ENCODE measurements around the gene EIF4EBP2.

The EIF4EBP2 gene

DNA sequence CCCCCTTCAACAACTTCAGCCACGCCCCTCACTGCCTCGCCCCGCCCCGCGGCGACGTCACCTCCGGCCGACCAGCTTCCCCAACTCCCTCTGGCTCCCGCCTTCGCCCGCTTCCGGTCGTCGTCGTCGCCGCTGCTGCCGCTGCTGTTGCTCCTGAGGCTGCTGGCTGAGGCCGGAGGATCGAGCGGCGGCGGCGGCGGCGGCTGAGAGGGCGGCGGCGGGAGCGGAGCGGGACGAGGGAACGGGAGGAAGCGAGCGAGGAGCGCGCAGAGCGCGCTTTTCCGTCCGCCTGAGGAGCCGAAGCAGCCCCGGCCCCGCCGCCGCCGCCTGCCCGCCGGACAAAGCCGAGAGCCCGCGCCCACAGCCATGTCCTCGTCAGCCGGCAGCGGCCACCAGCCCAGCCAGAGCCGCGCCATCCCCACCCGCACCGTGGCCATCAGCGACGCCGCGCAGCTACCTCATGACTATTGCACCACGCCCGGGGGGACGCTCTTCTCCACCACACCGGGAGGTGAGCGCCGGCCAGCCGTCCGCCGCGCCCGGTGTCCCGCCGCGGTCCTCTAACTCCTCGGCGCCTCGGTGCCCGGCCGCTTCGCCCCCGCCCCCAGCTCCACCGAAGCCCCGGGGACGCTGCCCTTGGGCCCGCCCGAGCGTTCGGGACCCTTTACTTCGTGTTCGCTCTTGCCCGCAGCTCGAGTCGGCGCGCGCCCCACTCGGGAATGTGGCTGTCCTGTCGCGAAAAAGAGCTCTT lies at the start of gene EIF4EBP2:
TSS of gene EIF4EBP2 (plus strand) at position 110 of the 751 bp plus-strand sequence. CDS start at position 367, 257 bp downstream.
- no peaks in the 10 kb centered on the region for H3K27me3 ChIP-seq (ENCODE audit: control insufficient read depth, insufficient read depth, low read length)
- H3K4me1 ChIP-seq (ENCODE audit: control insufficient read depth, insufficient read depth, low read length) = peaks cover 16% of the 10 kb centered on the region
- H3K27ac ChIP-seq (ENCODE audit: low read depth, low read length) = peak within 1 kb of the TSS; percentile 78
- H3K4me3 ChIP-seq (ENCODE audit: low read depth, low read length) = peak within 1 kb of the TSS; percentile 96
- H3K9ac ChIP-seq (ENCODE audit: low read depth, low read length) = peak within 1 kb of the TSS; percentile 86
- 0 out of 2 replicates have a peak, but pooled peaks cover 3% of the 10 kb centered on the region for H3K9me3 ChIP-seq (ENCODE audit: control insufficient read depth, insufficient read depth, low read length)
- peaks cover 15% of the 10 kb centered on the region for H3K36me3 ChIP-seq (ENCODE audit: control insufficient read depth, insufficient read depth, low read length)

- no peaks in the 10 kb centered on the region for H3K4me1 ChIP-seq (ENCODE audit: control insufficient read depth, insufficient read depth, low read length)
- no peak overlapping the region for H3K9ac ChIP-seq (ENCODE audit: low read depth, low read length)
- no peak overlapping the region for H3K4me3 ChIP-seq (ENCODE audit: low read depth, low read length)
- no peak overlapping the region for H3K27ac ChIP-seq (ENCODE audit: low read depth, low read length)
- no peaks in the 10 kb centered on the region for H3K27me3 ChIP-seq (ENCODE audit: control insufficient read depth, insufficient read depth, low read length)
- H3K9me3 ChIP-seq (ENCODE audit: control insufficient read depth, insufficient read depth, low read length) = no peaks in the 10 kb centered on the region
- no peaks in the 10 kb centered on the region for H3K36me3 ChIP-seq (ENCODE audit: control insufficient read depth, insufficient read depth, low read length)
These were observed 49.4 kb upstream of the EIF4EBP2 start for GRCh38 chr10:70354556-70354955.

GRCh38 chr10:70355051-70356021 lies 48.6 kb upstream of the EIF4EBP2 start:
- H3K27me3 ChIP-seq (ENCODE audit: control insufficient read depth, insufficient read depth, low read length) = no peaks in the 10 kb centered on the region
- H3K9me3 ChIP-seq (ENCODE audit: control insufficient read depth, insufficient read depth, low read length) = no peaks in the 10 kb centered on the region
- H3K36me3 ChIP-seq (ENCODE audit: control insufficient read depth, insufficient read depth, low read length) = no peaks in the 10 kb centered on the region
- no peak overlapping the region for H3K27ac ChIP-seq (ENCODE audit: low read depth, low read length)
- no peak overlapping the region for H3K9ac ChIP-seq (ENCODE audit: low read depth, low read length)
- H3K4me1 ChIP-seq (ENCODE audit: control insufficient read depth, insufficient read depth, low read length) = no peaks in the 10 kb centered on the region
- H3K4me3 ChIP-seq (ENCODE audit: low read depth, low read length) = no peak overlapping the region

DNA sequence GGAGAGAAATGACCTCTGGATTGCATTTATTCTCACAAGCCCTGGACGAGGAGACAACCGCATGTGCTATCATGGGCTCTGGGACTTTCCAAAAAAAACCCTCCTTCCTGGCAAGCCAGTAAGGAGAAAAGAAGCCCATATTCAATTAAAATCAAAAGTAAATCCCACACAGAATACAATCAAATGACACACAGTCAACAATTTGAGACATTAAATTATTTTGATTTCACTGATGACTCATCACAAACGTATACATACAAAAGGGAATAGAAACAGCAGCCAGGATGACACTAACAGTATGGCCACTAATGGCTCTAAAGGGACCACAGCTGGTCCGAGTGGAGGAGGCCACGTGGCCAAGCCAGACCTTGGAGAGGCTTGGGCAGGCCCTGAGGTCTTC lies 46.4 kb upstream of the EIF4EBP2 start:
- Histone ChIP-seq H3K4me3 (ENCODE audit: low read depth, low read length) (no peak overlapping the region), H3K27me3 (ENCODE audit: control insufficient read depth, insufficient read depth, low read length) (no peaks in the 10 kb centered on the region), H3K4me1 (ENCODE audit: control insufficient read depth, insufficient read depth, low read length) (no peaks in the 10 kb centered on the region), H3K9ac (ENCODE audit: low read depth, low read length) (no peak overlapping the region), H3K36me3 (ENCODE audit: control insufficient read depth, insufficient read depth, low read length) (no peaks in the 10 kb centered on the region), H3K27ac (ENCODE audit: low read depth, low read length) (no peak overlapping the region), H3K9me3 (ENCODE audit: control insufficient read depth, insufficient read depth, low read length) (no peaks in the 10 kb centered on the region)

GRCh38 chr10:70358446-70358845 lies 45.5 kb upstream of the EIF4EBP2 start:
- no peaks in the 10 kb centered on the region for H3K4me1 ChIP-seq (ENCODE audit: control insufficient read depth, insufficient read depth, low read length)
- H3K9me3 ChIP-seq (ENCODE audit: control insufficient read depth, insufficient read depth, low read length) = no peaks in the 10 kb centered on the region
- no peaks in the 10 kb centered on the region for H3K27me3 ChIP-seq (ENCODE audit: control insufficient read depth, insufficient read depth, low read length)
- H3K9ac ChIP-seq (ENCODE audit: low read depth, low read length) = no peak overlapping the region
- no peak overlapping the region for H3K27ac ChIP-seq (ENCODE audit: low read depth, low read length)
- H3K36me3 ChIP-seq (ENCODE audit: control insufficient read depth, insufficient read depth, low read length) = no peaks in the 10 kb centered on the region
- no peak overlapping the region for H3K4me3 ChIP-seq (ENCODE audit: low read depth, low read length)

- no peaks in the 10 kb centered on the region for H3K27me3 ChIP-seq (ENCODE audit: control insufficient read depth, insufficient read depth, low read length)
- H3K36me3 ChIP-seq (ENCODE audit: control insufficient read depth, insufficient read depth, low read length) = no peaks in the 10 kb centered on the region
- H3K27ac ChIP-seq (ENCODE audit: low read depth, low read length) = no peak overlapping the region
- no peak overlapping the region for H3K9ac ChIP-seq (ENCODE audit: low read depth, low read length)
- H3K9me3 ChIP-seq (ENCODE audit: control insufficient read depth, insufficient read depth, low read length) = no peaks in the 10 kb centered on the region
- peaks cover 3% of the 10 kb centered on the region; the same call in 1 of the 2 replicates for H3K4me1 ChIP-seq (ENCODE audit: control insufficient read depth, insufficient read depth, low read length)
- no peak overlapping the region for H3K4me3 ChIP-seq (ENCODE audit: low read depth, low read length)
These were observed 44.9 kb upstream of the EIF4EBP2 start for GRCh38 chr10:70359017-70359550.

- no peaks in the 10 kb centered on the region for H3K27me3 ChIP-seq (ENCODE audit: control insufficient read depth, insufficient read depth, low read length)
- H3K27ac ChIP-seq (ENCODE audit: low read depth, low read length) = no peak overlapping the region
- no peak overlapping the region for H3K4me3 ChIP-seq (ENCODE audit: low read depth, low read length)
- H3K9ac ChIP-seq (ENCODE audit: low read depth, low read length) = no peak overlapping the region
- no peaks in the 10 kb centered on the region for H3K36me3 ChIP-seq (ENCODE audit: control insufficient read depth, insufficient read depth, low read length)
- peaks cover 8% of the 10 kb centered on the region; the same call in 1 of the 2 replicates for H3K4me1 ChIP-seq (ENCODE audit: control insufficient read depth, insufficient read depth, low read length)
- H3K9me3 ChIP-seq (ENCODE audit: control insufficient read depth, insufficient read depth, low read length) = no peaks in the 10 kb centered on the region
These were observed 43.7 kb upstream of the EIF4EBP2 start for GRCh38 chr10:70360215-70360614.

DNA sequence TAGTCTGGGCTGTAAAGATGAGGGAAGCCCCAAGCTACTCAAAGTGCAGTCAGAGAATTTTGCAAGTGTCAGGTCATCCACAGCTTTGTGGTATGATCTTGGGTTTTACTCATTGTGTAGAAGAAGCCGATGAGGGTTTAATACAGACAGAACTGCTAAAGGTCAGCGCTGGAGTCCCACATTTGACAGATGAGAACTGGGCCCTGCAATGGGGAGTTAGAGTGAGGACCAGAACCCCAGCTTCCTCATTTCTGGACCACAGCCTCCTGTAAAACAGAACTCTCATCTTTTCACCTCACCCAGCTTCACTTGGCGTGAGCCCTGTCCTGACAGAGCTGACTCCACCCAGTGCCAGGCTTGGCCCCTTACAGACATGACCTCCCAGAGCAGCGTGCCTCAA lies 41.6 kb upstream of the EIF4EBP2 start:
- no peaks in the 10 kb centered on the region for H3K36me3 ChIP-seq (ENCODE audit: control insufficient read depth, insufficient read depth, low read length)
- no peak overlapping the region for H3K9ac ChIP-seq (ENCODE audit: low read depth, low read length)
- H3K9me3 ChIP-seq (ENCODE audit: control insufficient read depth, insufficient read depth, low read length) = no peaks in the 10 kb centered on the region
- H3K27me3 ChIP-seq (ENCODE audit: control insufficient read depth, insufficient read depth, low read length) = no peaks in the 10 kb centered on the region
- no peak overlapping the region for H3K4me3 ChIP-seq (ENCODE audit: low read depth, low read length)
- H3K4me1 ChIP-seq (ENCODE audit: control insufficient read depth, insufficient read depth, low read length) = peaks cover 8% of the 10 kb centered on the region; the same call in 1 of the 2 replicates
- no peak overlapping the region for H3K27ac ChIP-seq (ENCODE audit: low read depth, low read length)

GRCh38 chr10:70363292-70363691 lies 40.7 kb upstream of the EIF4EBP2 start:
- Histone ChIP-seq H3K27ac (ENCODE audit: low read depth, low read length) (no peak overlapping the region), H3K4me1 (ENCODE audit: control insufficient read depth, insufficient read depth, low read length) (peaks cover 8% of the 10 kb centered on the region; the same call in 1 of the 2 replicates), H3K4me3 (ENCODE audit: low read depth, low read length) (no peak overlapping the region), H3K36me3 (ENCODE audit: control insufficient read depth, insufficient read depth, low read length) (no peaks in the 10 kb centered on the region), H3K9me3 (ENCODE audit: control insufficient read depth, insufficient read depth, low read length) (no peaks in the 10 kb centered on the region), H3K27me3 (ENCODE audit: control insufficient read depth, insufficient read depth, low read length) (no peaks in the 10 kb centered on the region), H3K9ac (ENCODE audit: low read depth, low read length) (no peak overlapping the region)

GRCh38 chr10:70363971-70364771 lies 39.8 kb upstream of the EIF4EBP2 start:
- H3K9me3 ChIP-seq (ENCODE audit: control insufficient read depth, insufficient read depth, low read length) = no peaks in the 10 kb centered on the region
- H3K4me3 ChIP-seq (ENCODE audit: low read depth, low read length) = no peak overlapping the region
- H3K36me3 ChIP-seq (ENCODE audit: control insufficient read depth, insufficient read depth, low read length) = no peaks in the 10 kb centered on the region
- no peak overlapping the region for H3K27ac ChIP-seq (ENCODE audit: low read depth, low read length)
- no peak overlapping the region for H3K9ac ChIP-seq (ENCODE audit: low read depth, low read length)
- no peaks in the 10 kb centered on the region for H3K27me3 ChIP-seq (ENCODE audit: control insufficient read depth, insufficient read depth, low read length)
- H3K4me1 ChIP-seq (ENCODE audit: control insufficient read depth, insufficient read depth, low read length) = peaks cover 13% of the 10 kb centered on the region

Data from HUES48 (cell line).